ENCODE data around the gene PKNOX2.

PKNOX2 gene

GRCh38 chr11:125435461-125436238 is 271.1 kb downstream of the PKNOX2 start:
- no peak for DNase-seq (ENCODE audit: low read depth in 2 of 2)

- no peak for DNase-seq (ENCODE audit: low read depth in 2 of 2)
These were observed 277.3 kb downstream of the PKNOX2 start for GRCh38 chr11:125441648-125442410.

- DNase-seq (ENCODE audit: low read depth in 2 of 2): no peak
These were observed 278.4 kb downstream of the PKNOX2 start for GRCh38 chr11:125442946-125443345.

GRCh38 chr11:125443767-125444311 is 279.3 kb downstream of the PKNOX2 start:
- DNase-seq (ENCODE audit: low read depth in 2 of 2): no peak

GRCh38 chr11:125445731-125446130 is 281.2 kb downstream of the PKNOX2 start:
- DNase-seq (ENCODE audit: low read depth in 2 of 2): no peak

- no peak for DNase-seq (ENCODE audit: low read depth in 2 of 2)
These were observed 281.7 kb downstream of the PKNOX2 start for GRCh38 chr11:125446279-125446678.

- DNase-seq (ENCODE audit: low read depth in 2 of 2): no peak
These were observed 283.2 kb downstream of the PKNOX2 start for GRCh38 chr11:125447721-125448120.

- DNase-seq (ENCODE audit: low read depth in 2 of 2): no peak
These were observed 283.6 kb downstream of the PKNOX2 start for GRCh38 chr11:125448136-125448535.

GRCh38 chr11:125449565-125449964 is 285.0 kb downstream of the PKNOX2 start:
- DNase-seq (ENCODE audit: low read depth in 2 of 2): no peak

GRCh38 chr11:125451400-125452124 is 287.0 kb downstream of the PKNOX2 start:
- no peak for DNase-seq (ENCODE audit: low read depth in 2 of 2)

- no peak for DNase-seq (ENCODE audit: low read depth in 2 of 2)
These were observed 287.5 kb downstream of the PKNOX2 start for GRCh38 chr11:125452125-125452470.

- no peak for DNase-seq (ENCODE audit: low read depth in 2 of 2)
These were observed 289.5 kb downstream of the PKNOX2 start for GRCh38 chr11:125454047-125454446.

GRCh38 chr11:125455851-125456250 is 291.3 kb downstream of the PKNOX2 start:
- no peak for DNase-seq (ENCODE audit: low read depth in 2 of 2)

GRCh38 chr11:125457814-125458343 is 293.3 kb downstream of the PKNOX2 start:
- DNase-seq (ENCODE audit: low read depth in 2 of 2): no peak

GRCh38 chr11:125460275-125460674 is 295.7 kb downstream of the PKNOX2 start:
- no peak for DNase-seq (ENCODE audit: low read depth in 2 of 2)

GRCh38 chr11:125463590-125464269 is 299.2 kb downstream of the PKNOX2 start:
- no peak for DNase-seq (ENCODE audit: low read depth in 2 of 2)

GRCh38 chr11:125464270-125464662 is 299.7 kb downstream of the PKNOX2 start:
- no peak for DNase-seq (ENCODE audit: low read depth in 2 of 2)

GRCh38 chr11:125464666-125465065 is 300.1 kb downstream of the PKNOX2 start:
- no peak for DNase-seq (ENCODE audit: low read depth in 2 of 2)

- no peak for DNase-seq (ENCODE audit: low read depth in 2 of 2)
These were observed 300.7 kb downstream of the PKNOX2 start for GRCh38 chr11:125465255-125465654.

- no peak for DNase-seq (ENCODE audit: low read depth in 2 of 2)
These were observed 301.1 kb downstream of the PKNOX2 start for GRCh38 chr11:125465701-125466100.

GRCh38 chr11:125468025-125468424 is 303.5 kb downstream of the PKNOX2 start:
- DNase-seq (ENCODE audit: low read depth in 2 of 2): no peak

Measured in stimulated activated CD8-positive, alpha-beta memory T cell treated with anti-CD3 and anti-CD28 coated beads, Interleukin-7, amount 100 ng/mL, for 4 hours (primary cell).